ENCODE data around the gene PODN. TPM values are rescaled to one million over a fixed set of nuclear protein-coding genes. Genes with fewer than 3 reads are reported as not detected.

PODN gene
- total RNA-seq, 2 experiments from 2014 or later: not detected

GRCh38 chr1:53089478-53090226 lies 27.6 kb downstream of the PODN start:
- intact Hi-C loops (cut with micrococcal nuclease): no loop called here
- Mint-ChIP-seq H3K36me3 (ENCODE audit: low read depth) (no peaks in the 10 kb centered on the region), H3K9me3 (no peaks in the 10 kb centered on the region), H3K4me3 (no peak overlapping the region), H3K27me3 (ENCODE audit: low read depth) (no peaks in the 10 kb centered on the region), H3K4me1 (ENCODE audit: low read depth) (no peaks in the 10 kb centered on the region), H3K27ac (no peak overlapping the region)
- CTCF ChIA-PET: interaction anchor here (0.6 to 0.7 kb wide), 2 partner anchors 17 to 248 kb away, joined by 3 to 4 read pairs; no protein-coding TSS in a partner anchor
- DNase-seq: no peak

GRCh38 chr1:53090227-53091147 lies 28.5 kb downstream of the PODN start:
- intact Hi-C loops (cut with micrococcal nuclease): no loop called here
- Mint-ChIP-seq H3K9me3 (no peaks in the 10 kb centered on the region), H3K36me3 (ENCODE audit: low read depth) (no peaks in the 10 kb centered on the region), H3K4me1 (ENCODE audit: low read depth) (no peaks in the 10 kb centered on the region), H3K27ac (no peak overlapping the region), H3K4me3 (no peak overlapping the region), H3K27me3 (ENCODE audit: low read depth) (no peaks in the 10 kb centered on the region)
- DNase-seq: no peak
- CTCF ChIA-PET: no interaction called here

GRCh38 chr1:53091841-53092645 lies 30.0 kb downstream of the PODN start:
- H3K36me3 Mint-ChIP-seq (ENCODE audit: low read depth): no peaks in the 10 kb centered on the region
- no peak overlapping the region for H3K4me3 Mint-ChIP-seq
- no peak overlapping the region for H3K27ac Mint-ChIP-seq
- CTCF ChIA-PET: interaction anchor here (0.8 kb wide), 1 partner anchor 88 kb away, joined by 3 read pairs; no protein-coding TSS in a partner anchor
- H3K9me3 Mint-ChIP-seq: no peaks in the 10 kb centered on the region
- H3K4me1 Mint-ChIP-seq (ENCODE audit: low read depth): no peaks in the 10 kb centered on the region
- intact Hi-C loops (cut with micrococcal nuclease): no loop called here
- no peaks in the 10 kb centered on the region for H3K27me3 Mint-ChIP-seq (ENCODE audit: low read depth)
- no peak for DNase-seq

GRCh38 chr1:53092659-53093450 lies 30.8 kb downstream of the PODN start:
- Mint-ChIP-seq H3K4me1 (ENCODE audit: low read depth) (no peaks in the 10 kb centered on the region), H3K27ac (no peak overlapping the region), H3K4me3 (no peak overlapping the region), H3K9me3 (no peaks in the 10 kb centered on the region), H3K27me3 (ENCODE audit: low read depth) (no peaks in the 10 kb centered on the region), H3K36me3 (ENCODE audit: low read depth) (no peaks in the 10 kb centered on the region)
- intact Hi-C loops (cut with micrococcal nuclease): no loop called here
- no peak for DNase-seq
- CTCF ChIA-PET: interaction anchor here (0.8 kb wide), 1 partner anchor 87 kb away, joined by 3 read pairs; no protein-coding TSS in a partner anchor

GRCh38 chr1:53093451-53093754 lies 31.4 kb downstream of the PODN start:
- H3K27ac Mint-ChIP-seq: no peak overlapping the region
- no peaks in the 10 kb centered on the region for H3K4me1 Mint-ChIP-seq (ENCODE audit: low read depth)
- H3K27me3 Mint-ChIP-seq (ENCODE audit: low read depth): no peaks in the 10 kb centered on the region
- no peaks in the 10 kb centered on the region for H3K9me3 Mint-ChIP-seq
- DNase-seq: no peak
- H3K4me3 Mint-ChIP-seq: no peak overlapping the region
- CTCF ChIA-PET: no interaction called here
- intact Hi-C loops (cut with micrococcal nuclease): no loop called here
- no peaks in the 10 kb centered on the region for H3K36me3 Mint-ChIP-seq (ENCODE audit: low read depth)

GRCh38 chr1:53093778-53094532 lies 31.9 kb downstream of the PODN start:
- Mint-ChIP-seq H3K4me3 (no peak overlapping the region), H3K4me1 (ENCODE audit: low read depth) (no peaks in the 10 kb centered on the region), H3K27me3 (ENCODE audit: low read depth) (no peaks in the 10 kb centered on the region), H3K9me3 (no peaks in the 10 kb centered on the region), H3K27ac (no peak overlapping the region), H3K36me3 (ENCODE audit: low read depth) (no peaks in the 10 kb centered on the region)
- CTCF ChIA-PET: no interaction called here
- DNase-seq: no peak
- intact Hi-C loops (cut with micrococcal nuclease): no loop called here

GRCh38 chr1:53094533-53094919 lies 32.5 kb downstream of the PODN start:
- H3K27me3 Mint-ChIP-seq (ENCODE audit: low read depth): no peaks in the 10 kb centered on the region
- intact Hi-C loops (cut with micrococcal nuclease): no loop called here
- no peak for DNase-seq
- no peak overlapping the region for H3K27ac Mint-ChIP-seq
- no peaks in the 10 kb centered on the region for H3K9me3 Mint-ChIP-seq
- H3K36me3 Mint-ChIP-seq (ENCODE audit: low read depth): no peaks in the 10 kb centered on the region
- CTCF ChIA-PET: no interaction called here
- H3K4me1 Mint-ChIP-seq (ENCODE audit: low read depth): no peaks in the 10 kb centered on the region
- H3K4me3 Mint-ChIP-seq: no peak overlapping the region

DNA sequence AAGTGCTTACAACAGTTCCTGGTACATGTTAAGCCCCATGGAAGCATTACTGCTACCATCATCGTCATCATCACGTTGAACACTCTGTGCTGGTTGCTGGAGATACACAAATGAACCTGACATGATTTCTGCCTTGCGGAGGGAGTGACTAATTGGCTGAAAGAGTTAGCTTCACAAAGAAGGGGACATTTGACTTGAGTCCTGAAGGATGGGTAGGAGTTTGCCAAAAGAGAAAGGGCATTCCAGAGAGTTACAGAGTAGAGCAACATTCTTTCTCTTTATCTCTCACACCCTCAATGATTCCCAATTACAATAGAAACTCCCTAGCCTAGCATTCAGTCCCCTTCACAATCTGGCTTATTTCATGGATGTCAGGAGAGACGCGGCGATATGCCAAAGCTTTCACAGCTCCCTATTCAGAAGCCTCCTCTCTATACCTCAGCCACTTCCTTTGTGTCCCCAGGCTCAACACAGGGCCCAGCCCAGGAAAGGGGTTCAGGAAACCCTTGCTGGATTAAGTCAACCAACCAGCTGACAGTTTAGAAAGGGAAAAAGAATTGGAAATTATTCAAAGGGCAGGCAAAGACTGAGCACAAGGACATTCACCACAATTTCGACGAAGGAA lies 42.4 kb downstream of the PODN start:
- CTCF ChIA-PET: no interaction called here
- no peaks in the 10 kb centered on the region for H3K9me3 Mint-ChIP-seq
- no peak overlapping the region for H3K4me3 Mint-ChIP-seq
- no peak overlapping the region for H3K27ac Mint-ChIP-seq
- H3K27me3 Mint-ChIP-seq (ENCODE audit: low read depth): no peaks in the 10 kb centered on the region
- no peaks in the 10 kb centered on the region for H3K36me3 Mint-ChIP-seq (ENCODE audit: low read depth)
- intact Hi-C loops (cut with micrococcal nuclease): no loop called here
- H3K4me1 Mint-ChIP-seq (ENCODE audit: low read depth): peaks cover 10% of the 10 kb centered on the region
- no peak for DNase-seq

DNA sequence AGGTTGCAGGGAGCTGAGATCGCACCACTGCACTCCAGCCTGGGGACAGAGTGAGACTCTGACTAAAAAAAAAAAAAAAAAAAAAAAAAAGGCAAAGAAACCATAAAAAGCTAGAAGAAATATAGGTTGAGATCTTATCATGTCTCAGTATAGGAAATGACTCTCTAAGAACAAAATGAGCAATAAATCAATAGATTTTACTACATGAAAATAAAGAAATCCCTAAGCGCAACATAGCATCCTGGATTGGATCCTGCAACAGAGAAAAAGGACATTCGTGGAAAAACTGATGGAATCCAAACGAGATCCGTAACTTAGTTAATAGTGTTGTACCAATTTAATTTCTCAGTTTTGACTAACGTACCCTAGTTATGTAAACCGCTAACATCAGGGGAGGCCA lies 45.1 kb downstream of the PODN start:
- peaks cover 25% of the 10 kb centered on the region for H3K4me1 Mint-ChIP-seq (ENCODE audit: low read depth)
- CTCF ChIA-PET: interaction anchor here (0.6 to 1.4 kb wide), 2 partner anchors 18 to 74 kb away, joined by 4 read pairs; no protein-coding TSS in a partner anchor

DNA sequence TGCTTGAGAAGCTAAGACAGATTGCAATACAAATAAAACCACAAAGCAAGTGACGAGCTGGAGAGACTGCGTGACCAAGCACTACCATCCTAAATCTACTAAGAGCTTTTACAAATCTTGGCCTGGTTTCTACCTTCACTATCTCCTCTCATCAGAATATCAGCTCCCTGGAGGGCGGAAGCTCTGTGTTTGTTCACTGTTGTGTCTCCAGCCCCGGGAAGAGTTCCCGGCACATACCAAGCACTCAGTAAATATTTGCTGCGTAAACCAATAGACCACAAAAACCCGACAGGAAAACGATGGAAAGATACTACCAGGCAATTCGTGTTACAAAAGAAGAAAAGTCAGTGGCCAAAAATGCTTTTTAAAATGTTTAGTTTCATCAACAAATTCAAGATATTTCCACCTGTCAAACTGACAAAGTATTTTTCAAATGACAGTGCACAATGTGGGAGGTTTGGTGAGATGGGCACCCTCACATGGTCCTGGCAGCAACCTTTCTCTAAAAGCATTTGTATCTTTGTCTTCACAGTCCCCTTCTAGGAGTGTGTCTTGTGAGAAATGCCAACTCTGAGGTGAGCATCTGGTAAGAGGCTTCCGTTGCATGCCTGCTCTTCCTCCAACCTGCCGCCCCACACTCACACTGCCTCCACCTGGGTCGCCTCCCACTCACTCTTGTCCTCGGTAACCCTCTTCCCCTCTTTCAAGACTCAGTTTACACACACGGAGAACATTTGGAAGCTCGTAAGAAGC lies 45.7 kb downstream of the PODN start:
- Mint-ChIP-seq H3K4me1 (ENCODE audit: low read depth) (peaks cover 25% of the 10 kb centered on the region), H3K27me3 (ENCODE audit: low read depth) (no peaks in the 10 kb centered on the region), H3K4me3 (no peak overlapping the region), H3K36me3 (ENCODE audit: low read depth) (no peaks in the 10 kb centered on the region), H3K9me3 (no peaks in the 10 kb centered on the region), H3K27ac (no peak overlapping the region)
- DNase-seq: no peak
- intact Hi-C loops (cut with micrococcal nuclease): no loop called here
- CTCF ChIA-PET: interaction anchor here (1.4 kb wide), 1 partner anchor 73 kb away, joined by 4 read pairs; no protein-coding TSS in a partner anchor

More for the DNA sequence above, 45.1 kb downstream of the PODN start:
- Mint-ChIP-seq H3K36me3 (ENCODE audit: low read depth) (no peaks in the 10 kb centered on the region), H3K27ac (no peak overlapping the region), H3K9me3 (no peaks in the 10 kb centered on the region), H3K4me3 (no peak overlapping the region), H3K27me3 (ENCODE audit: low read depth) (no peaks in the 10 kb centered on the region)
- intact Hi-C loops (cut with micrococcal nuclease): no loop called here
- no peak for DNase-seq
